Panc1 (cell line): ENCODE measurements around the gene UPK1A.

Experiments used
- CTCF ChIP-seq: fragments of 450-650 bp; IDR thresholded peaks from 2 replicates; pipeline ENCODE4 v1.5.1; 2017; ENCODE audit warnings: mild to moderate bottlenecking
- REST ChIP-seq, 2 experiments: IDR thresholded peaks; 2 replicates each; pipeline ENCODE4 v1.6.1; 2011 to 2012; ENCODE audit warnings: low read depth in 2 of 2, control low read depth in 1 of 2, low read length in 1 of 2, mild to moderate bottlenecking in 1 of 2, moderate library complexity in 1 of 2; ENCODE audit not compliant: insufficient read depth in 1 of 2

GRCh38 chr19:35693835-35694599 is 27.7 kb downstream of the UPK1A start:
- TF ChIP-seq CTCF: peak; percentile 100
- no peak; a peak in 1 of 4 replicates for TF ChIP-seq REST (IDR thresholded peaks at IDR 0.05; ENCODE audit: insufficient read depth in 1 of 2, low read depth in 2 of 2, low read length in 1 of 2)
